Measurements from ENCODE around the gene MYCT1.

DNA sequence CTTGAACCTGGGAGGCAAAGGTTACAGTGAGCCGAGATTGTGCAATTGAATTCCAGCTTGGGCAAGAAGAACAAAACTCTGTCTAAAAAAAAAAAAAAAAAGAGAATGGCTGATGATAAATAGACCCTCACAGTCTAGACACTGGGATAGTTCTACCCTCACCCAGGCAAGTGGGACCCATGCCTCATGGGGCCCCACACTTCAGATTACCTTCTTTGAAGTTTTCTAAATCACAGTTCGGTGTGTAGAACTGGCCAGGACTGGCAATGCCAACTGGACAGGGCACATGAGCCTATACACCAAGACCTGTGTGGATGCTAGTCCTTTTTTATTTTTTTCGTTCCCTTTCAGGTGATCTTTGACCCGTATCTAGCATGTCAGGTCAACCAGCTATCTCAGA lies 28.6 kb downstream of the MYCT1 start:
- TF ChIP-seq RAD21 (IDR thresholded peaks at IDR 0.05; ENCODE audit: low read depth) (no peak), ZBTB33 (IDR thresholded peaks at IDR 0.05; ENCODE audit: extremely low read depth, insufficient replicate concordance, low read length) (no peak), TCF7L2 (IDR thresholded peaks at IDR 0.05; ENCODE audit: borderline replicate concordance, extremely low read depth, insufficient read depth, insufficient read length) (no peak), ELF1 (IDR thresholded peaks at IDR 0.05; ENCODE audit: borderline replicate concordance, low read depth) (no peak), POLR2AphosphoS5 (IDR thresholded peaks at IDR 0.05; ENCODE audit: low read depth, low read length) (no peak), EZH2 (IDR thresholded peaks at IDR 0.05) (no peak), MAX (IDR thresholded peaks at IDR 0.05) (no peak), POLR2A (IDR thresholded peaks at IDR 0.05; ENCODE audit: borderline replicate concordance, extremely low read depth, insufficient read depth, insufficient read length) (no peak), CEBPB (IDR thresholded peaks at IDR 0.05; ENCODE audit: low read depth) (no peak), ZFX (IDR thresholded peaks at IDR 0.05) (no peak), EGR1 (IDR thresholded peaks at IDR 0.05; ENCODE audit: low read depth) (no peak), REST (IDR thresholded peaks at IDR 0.05; ENCODE audit: low read depth) (no peak)
- TF ChIP-seq, protein P1, sequence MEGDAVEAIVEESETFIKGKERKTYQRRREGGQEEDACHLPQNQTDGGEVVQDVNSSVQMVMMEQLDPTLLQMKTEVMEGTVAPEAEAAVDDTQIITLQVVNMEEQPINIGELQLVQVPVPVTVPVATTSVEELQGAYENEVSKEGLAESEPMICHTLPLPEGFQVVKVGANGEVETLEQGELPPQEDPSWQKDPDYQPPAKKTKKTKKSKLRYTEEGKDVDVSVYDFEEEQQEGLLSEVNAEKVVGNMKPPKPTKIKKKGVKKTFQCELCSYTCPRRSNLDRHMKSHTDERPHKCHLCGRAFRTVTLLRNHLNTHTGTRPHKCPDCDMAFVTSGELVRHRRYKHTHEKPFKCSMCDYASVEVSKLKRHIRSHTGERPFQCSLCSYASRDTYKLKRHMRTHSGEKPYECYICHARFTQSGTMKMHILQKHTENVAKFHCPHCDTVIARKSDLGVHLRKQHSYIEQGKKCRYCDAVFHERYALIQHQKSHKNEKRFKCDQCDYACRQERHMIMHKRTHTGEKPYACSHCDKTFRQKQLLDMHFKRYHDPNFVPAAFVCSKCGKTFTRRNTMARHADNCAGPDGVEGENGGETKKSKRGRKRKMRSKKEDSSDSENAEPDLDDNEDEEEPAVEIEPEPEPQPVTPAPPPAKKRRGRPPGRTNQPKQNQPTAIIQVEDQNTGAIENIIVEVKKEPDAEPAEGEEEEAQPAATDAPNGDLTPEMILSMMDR (IDR thresholded peaks at IDR 0.05 in 2 of 3, conservative IDR thresholded peaks at IDR 0.05 in 1 of 3; ENCODE audit: borderline replicate concordance in 1 of 3, insufficient read depth in 1 of 3, low read depth in 2 of 3, low read length in 2 of 3) = no peak

All from HCT116 (cell line).